Measurements from ENCODE around the gene ADI1. TPM values are rescaled to one million over a fixed set of nuclear protein-coding genes. Genes with fewer than 3 reads are reported as not detected.

ADI1 gene
- total and polyA plus RNA-seq, 2 of the 8 experiments (the other 6 are each of a cell fraction or from before 2014, with no cell fraction given): 12.2 to 40.2 TPM

DNA sequence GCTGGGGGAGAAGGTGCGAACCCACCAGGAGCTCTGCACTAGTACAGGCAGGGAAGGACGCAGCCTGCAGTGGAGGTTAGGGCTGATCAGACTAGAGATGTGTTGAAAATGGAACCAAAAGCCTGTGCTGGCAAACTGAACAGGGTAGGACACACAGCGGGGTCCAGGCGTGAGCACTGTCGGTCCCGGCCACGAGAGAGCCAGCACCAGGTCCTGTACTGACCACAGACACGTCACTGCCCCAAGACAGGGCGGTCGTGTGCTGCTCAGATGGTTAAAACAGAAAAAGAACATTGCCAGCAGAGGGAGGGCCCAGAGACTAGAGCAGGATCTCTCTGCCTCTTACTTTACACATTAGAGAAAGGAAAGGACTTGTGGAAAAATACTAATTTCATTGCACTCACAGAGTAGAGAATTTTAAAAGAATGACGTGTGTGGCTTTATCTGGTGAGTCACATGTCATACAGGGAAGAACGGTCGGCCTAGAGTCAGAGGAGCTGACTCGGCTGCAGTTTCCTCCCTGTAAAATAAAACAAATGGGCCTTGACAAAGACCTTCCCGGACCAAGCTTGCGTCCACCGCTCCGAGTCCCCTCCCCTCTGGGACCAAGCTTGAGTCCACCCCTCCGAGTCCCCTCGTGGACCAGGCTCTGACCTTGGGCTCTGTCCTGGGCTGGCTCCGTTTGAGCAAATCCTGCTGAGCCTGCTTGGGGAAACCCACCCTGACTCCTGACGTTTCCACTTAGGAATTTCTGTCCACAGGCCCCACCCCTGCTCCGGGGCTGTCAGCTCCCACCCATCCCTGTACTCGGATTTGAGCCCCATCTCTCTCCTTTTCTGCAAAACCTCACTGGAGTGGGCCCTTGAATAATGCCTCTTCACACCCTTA lies 16.7 kb upstream of the ADI1 start:
- Histone ChIP-seq H3K79me2 (ENCODE audit: control insufficient read depth in 1 of 2, insufficient read depth in 2 of 2, low read length in 2 of 2) (no peaks in the 10 kb centered on the region), H3K4me3 (ENCODE audit: extremely low read depth in 1 of 4, insufficient read depth in 2 of 4, low read depth in 3 of 4, low read length in 4 of 4) (no peak overlapping the region), H2BK120ac (replicated peaks; ENCODE audit: low read depth, low read length) (no peak overlapping the region), H4K20me1 (replicated peaks in 1 of 2; ENCODE audit: control insufficient read depth in 1 of 2, insufficient read depth in 2 of 2, low read length in 2 of 2) (peaks cover 2% of the 10 kb centered on the region in 2 experiments), H2BK15ac (ENCODE audit: low read length) (no peak overlapping the region), H4K8ac (ENCODE audit: extremely low read depth, insufficient read depth, low read length) (no peak overlapping the region; the same call in 1 of the 2 replicates), H3K9me3 (ENCODE audit: insufficient read depth in 2 of 2, low read depth in 1 of 2, low read length in 1 of 2) (no peaks in the 10 kb centered on the region), H3K27me3 (replicated peaks in 1 of 4; ENCODE audit: control insufficient read depth in 3 of 4, extremely low read depth in 1 of 4, insufficient read depth in 3 of 4, low read length in 3 of 4) (no peaks in the 10 kb centered on the region), H3K23me2 (ENCODE audit: low read depth, low read length) (peaks cover under 1% of the 10 kb centered on the region; the same call in 1 of the 2 replicates), H3K79me1 (ENCODE audit: low read depth, low read length) (no peaks in the 10 kb centered on the region), H2BK5ac (ENCODE audit: low read depth, low read length) (peak overlapping the region; percentile 35; the same call in 1 of the 2 replicates), H3K23ac (ENCODE audit: insufficient read length) (no peak overlapping the region), H3K27ac (ENCODE audit: low read depth, low read length) (no peak overlapping the region), H3K4me1 (replicated peaks in 1 of 4; ENCODE audit: control insufficient read depth in 3 of 4, insufficient read depth in 4 of 4, low read length in 3 of 4) (peaks cover 0 to 2% (median 0%) of the 10 kb centered on the region in 4 experiments; a peak in 1 of 7 replicates), H2BK20ac (ENCODE audit: low read length) (no peak overlapping the region), H3K4me2 (ENCODE audit: insufficient read depth in 1 of 2, low read depth in 2 of 2, low read length in 2 of 2) (no peak overlapping the region), H3K4ac (replicated peaks; ENCODE audit: insufficient read length, low read depth, low read length) (no peak overlapping the region), H2AFZ (ENCODE audit: low read length) (no peak overlapping the region), H3K14ac (ENCODE audit: insufficient read length) (no peak overlapping the region), H2AK5ac (ENCODE audit: low read depth, low read length) (no peak overlapping the region), H2BK12ac (ENCODE audit: low read depth, low read length) (no peak overlapping the region), H3K56ac (replicated peaks; ENCODE audit: insufficient read length, low read depth, low read length) (no peak overlapping the region), H3K36me3 (ENCODE audit: control insufficient read depth in 2 of 4, insufficient read depth in 4 of 4, low read length in 3 of 4) (peaks cover 0 to 7% (median 2%) of the 10 kb centered on the region in 4 experiments; a peak in 4 of 8 replicates), H4K91ac (replicated peaks; ENCODE audit: insufficient read length, low read length) (no peak overlapping the region), H3K9ac (replicated peaks in 1 of 4; ENCODE audit: extremely low read depth in 1 of 4, low read depth in 3 of 4, low read length in 3 of 4) (no peak overlapping the region), H3K18ac (ENCODE audit: extremely low read depth, low read length) (no peak overlapping the region; the same call in 1 of the 2 replicates), H4K5ac (ENCODE audit: insufficient read length, low read depth, low read length) (no peak overlapping the region)
- 92% methylated on average over 23 of the region's 24 CpGs; no CpG with 5 or more reads in 1 of the 2 experiments for WGBS, 2 experiments (ENCODE audit: extremely low coverage in 1 of 2, insufficient coverage in 1 of 2, insufficient read length in 1 of 2, insufficient replicate concordance in 2 of 2, low coverage in 1 of 2, low lambda C conversion rate in 2 of 2, missing lambda C conversion rate in 1 of 2)
- POLR2A ChIA-PET (ENCODE audit: partially characterized antibody): interaction anchor here (1.0 to 2.3 kb wide), 4 partner anchors 15 to 39 kb away, joined by 3 to 6 read pairs (median 6); partner anchors contain the start of genes ADI1, RNASEH1 and RPS7
- FAIRE-seq (no peak), DNase-seq (ENCODE audit: low read depth in 1 of 2, low spot score in 2 of 2) (no peak)
- no peak for TF ChIP-seq POLR2A (IDR thresholded peaks at IDR 0.05; ENCODE audit: control extremely low read depth in 1 of 2, low read depth in 2 of 2, low read length in 2 of 2)
- TF ChIP-seq TAF1 (IDR thresholded peaks at IDR 0.05; ENCODE audit: low read depth, low read length): no peak
- TF ChIP-seq, protein P1, sequence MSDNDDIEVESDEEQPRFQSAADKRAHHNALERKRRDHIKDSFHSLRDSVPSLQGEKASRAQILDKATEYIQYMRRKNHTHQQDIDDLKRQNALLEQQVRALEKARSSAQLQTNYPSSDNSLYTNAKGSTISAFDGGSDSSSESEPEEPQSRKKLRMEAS (IDR thresholded peaks at IDR 0.05): no peak
- no peak for TF ChIP-seq ZNF274 (IDR thresholded peaks at IDR 0.05; ENCODE audit: borderline replicate concordance, extremely low read depth, low read length)
- no peak for TF ChIP-seq SUZ12 (IDR thresholded peaks at IDR 0.05; ENCODE audit: low read length)
- no peak for TF ChIP-seq FOSL1 (IDR thresholded peaks at IDR 0.05; ENCODE audit: insufficient read depth, low read depth, low read length)
- TF ChIP-seq PHF8 (conservative IDR thresholded peaks at IDR 0.05; ENCODE audit: low read depth, low read length): no peak
- no peak for TF ChIP-seq CEBPB (IDR thresholded peaks at IDR 0.05; ENCODE audit: low read depth, low read length)
- no peak for TF ChIP-seq EGR1 (IDR thresholded peaks at IDR 0.05; ENCODE audit: borderline replicate concordance, low read depth, low read length)
- no peak for TF ChIP-seq SP4 (IDR thresholded peaks at IDR 0.05; ENCODE audit: low read length)
- no peak for TF ChIP-seq HDAC2 (IDR thresholded peaks at IDR 0.05; ENCODE audit: borderline replicate concordance in 1 of 2, low read depth in 2 of 2, low read length in 2 of 2)
- TF ChIP-seq NRF1 (IDR thresholded peaks at IDR 0.05; ENCODE audit: low read depth, low read length): no peak
- CTCF ChIA-PET (ENCODE audit: partially characterized antibody): interaction anchor here (0.6 to 1.9 kb wide), 12 partner anchors 11 to 106 kb away, joined by 3 to 6 read pairs (median 3); no protein-coding TSS in a partner anchor

Measured in H1 (cell line).